Esophagus squamous epithelium (tissue), 4 donors: ENCODE measurements around the gene UGT1A10.

Experiments
- CTCF ChIP-seq, 6 experiments: fragments of 450-650 bp in 4 of 6; fragments of 200-600 bp in 2 of 6; sonication (generic) in 2 of 6; IDR thresholded peaks; one replicate each; pipeline ENCODE4 v1.5.1; 2016 to 2019; ENCODE audit warnings: antibody characterized with exemption in 6 of 6, mild to moderate bottlenecking in 4 of 6, moderate library complexity in 4 of 6
- POLR2A ChIP-seq, 4 donors: fragments of 450-650 bp; IDR thresholded peaks; one replicate each; pipeline ENCODE4 v1.6.1; 2017; ENCODE audit warnings: antibody characterized with exemption in 4 of 4, mild to moderate bottlenecking in 4 of 4, moderate library complexity in 3 of 4

- TF ChIP-seq CTCF (IDR thresholded peaks at IDR 0.05) (no peak), POLR2A (IDR thresholded peaks at IDR 0.05) (no peak)
These were observed 77.0 kb downstream of the UGT1A10 start for GRCh38 chr2:233713262-233713615.
